HEK293 (cell line): ENCODE measurements around the gene WDR1.

Source experiments
- CTCF ChIA-PET: fragments of 350-600 bp; formaldehyde crosslinking; extraction: SDS; loops from one replicate; lab custom pipeline; 2021; ENCODE audit warnings: antibody characterized with exemption; lab: Yijun Ruan, JAX
- POLR2A ChIA-PET: fragments of 300-600 bp; formaldehyde crosslinking; extraction: SDS; loops from one replicate; lab custom pipeline; 2020; ENCODE audit warnings: antibody characterized with exemption, inconsistent platforms; lab: Yijun Ruan, JAX
- H3K27ac ChIP-seq: fragments of 200-500 bp; sonication (Bioruptor generic); 2 replicates; pipeline ENCODE4 v1.5.1; 2014; ENCODE audit warnings: low read depth, low read length, control low read depth, inconsistent platforms; ENCODE audit errors: extremely low read depth
- H3K36me3 ChIP-seq, 2 experiments: fragments of 200-500 bp in 1 of 2; sonication (Bioruptor generic) in 1 of 2; 1 replicate in 1 of 2; 2 replicates in 1 of 2; pipeline ENCODE4 v1.5.1; 2014 to 2017; ENCODE audit warnings: inconsistent platforms in 2 of 2, low read length in 2 of 2; ENCODE audit not compliant: control insufficient read depth in 2 of 2, insufficient read depth in 1 of 2
- H3K4me1 ChIP-seq: fragments of 200-500 bp; sonication (Bioruptor generic); 2 replicates; pipeline ENCODE4 v1.5.1; 2014; ENCODE audit warnings: mild to moderate bottlenecking, low read length, inconsistent platforms; ENCODE audit not compliant: control insufficient read depth, insufficient read depth
- H3K4me3 ChIP-seq: 2 replicates; pipeline ENCODE4 v1.5.1; 2011; ENCODE audit warnings: low read depth, mild to moderate bottlenecking, control low read depth, low read length, moderate library complexity
- H3K9me3 ChIP-seq: fragments of 200-500 bp; sonication (Bioruptor generic); 2 replicates; pipeline ENCODE4 v1.5.1; 2014; ENCODE audit warnings: low read depth, low read length, inconsistent platforms; ENCODE audit not compliant: control insufficient read depth, insufficient read depth
- ATF2 ChIP-seq: fragments of 450-650 bp; formaldehyde crosslinking; IDR thresholded peaks from 2 replicates; pipeline ENCODE4 v1.5.1; 2016; ENCODE audit warnings: missing biosample characterization, missing genetic modification characterization, low read depth
- GLI4 ChIP-seq: fragments of 450-650 bp; formaldehyde crosslinking; IDR thresholded peaks from 2 replicates; pipeline ENCODE4 v1.5.1; 2016; ENCODE audit warnings: missing biosample characterization, missing genetic modification characterization
- MEIS1 ChIP-seq: sonication (generic); formaldehyde crosslinking; IDR thresholded peaks from 2 replicates; pipeline ENCODE4 v1.8.1; 2022; ENCODE audit warnings: missing genetic modification reagents, mild to moderate bottlenecking, borderline replicate concordance
- PBX3 ChIP-seq: sonication (generic); formaldehyde crosslinking; IDR thresholded peaks from 2 replicates; pipeline ENCODE4 v1.8.1; 2022; ENCODE audit warnings: mild to moderate bottlenecking, moderate library complexity, missing genetic modification reagents
- PRDM6 ChIP-seq: fragments of 450-650 bp; formaldehyde crosslinking; IDR thresholded peaks from 2 replicates; pipeline ENCODE4 v1.5.1; 2017; ENCODE audit warnings: missing biosample characterization, missing genetic modification characterization
- REPIN1 ChIP-seq: fragments of 450-650 bp; formaldehyde crosslinking; IDR thresholded peaks from 2 replicates; pipeline ENCODE4 v1.5.1; 2017; ENCODE audit warnings: missing biosample characterization, missing genetic modification characterization, low read depth
- SP7 ChIP-seq: fragments of 450-650 bp; formaldehyde crosslinking; IDR thresholded peaks from 2 replicates; pipeline ENCODE4 v1.5.1; 2016; ENCODE audit warnings: missing biosample characterization, missing genetic modification characterization
- ZBTB10 ChIP-seq: fragments of 450-650 bp; formaldehyde crosslinking; IDR thresholded peaks from 2 replicates; pipeline ENCODE4 v1.5.1; 2016; ENCODE audit warnings: missing biosample characterization, missing genetic modification characterization
- ZBTB26 ChIP-seq: fragments of 450-650 bp; formaldehyde crosslinking; optimal IDR thresholded peaks from 2 replicates; pipeline ENCODE3; 2016; ENCODE audit warnings: missing biosample characterization, mild to moderate bottlenecking, missing genetic modification characterization
- ZBTB48 ChIP-seq: fragments of 450-650 bp; formaldehyde crosslinking; IDR thresholded peaks from 2 replicates; pipeline ENCODE4 v1.5.1; 2016; ENCODE audit warnings: missing biosample characterization, missing genetic modification characterization
- ZNF10 ChIP-seq: fragments of 450-650 bp; formaldehyde crosslinking; IDR thresholded peaks from 2 replicates; pipeline ENCODE4 v1.5.1; 2017; ENCODE audit warnings: missing biosample characterization, missing genetic modification characterization
- ZNF202 ChIP-seq: fragments of 450-650 bp; formaldehyde crosslinking; IDR thresholded peaks from 2 replicates; pipeline ENCODE4 v1.5.1; 2016; ENCODE audit warnings: missing biosample characterization, missing genetic modification characterization, borderline replicate concordance
- ZNF239 ChIP-seq: fragments of 450-650 bp; formaldehyde crosslinking; IDR thresholded peaks from 2 replicates; pipeline ENCODE4 v1.5.1; 2016; ENCODE audit warnings: missing biosample characterization, missing genetic modification characterization
- ZNF501 ChIP-seq: fragments of 450-650 bp; formaldehyde crosslinking; IDR thresholded peaks from 2 replicates; pipeline ENCODE4 v1.5.1; 2016; ENCODE audit warnings: missing biosample characterization, missing genetic modification characterization
- ZNF561 ChIP-seq: fragments of 450-650 bp; IDR thresholded peaks from 2 replicates; pipeline ENCODE4 v1.5.1; 2018; ENCODE audit warnings: missing biosample characterization, missing genetic modification characterization, borderline replicate concordance
- ZNF670 ChIP-seq: fragments of 450-650 bp; formaldehyde crosslinking; IDR thresholded peaks from 2 replicates; pipeline ENCODE4 v1.5.1; 2016; ENCODE audit warnings: missing biosample characterization, missing genetic modification characterization, low read depth
- ZNF768 ChIP-seq: fragments of 450-650 bp; formaldehyde crosslinking; IDR thresholded peaks from 2 replicates; pipeline ENCODE4 v1.5.1; 2018; ENCODE audit warnings: missing biosample characterization, mild to moderate bottlenecking, missing genetic modification characterization
- ZSCAN18 ChIP-seq: fragments of 450-650 bp; formaldehyde crosslinking; IDR thresholded peaks from 2 replicates; pipeline ENCODE4 v1.5.1; 2016; ENCODE audit warnings: missing biosample characterization, missing genetic modification characterization

Gene WDR1

GRCh38 chr4:10074076-10074766 is 42.4 kb downstream of the WDR1 start:
- POLR2A ChIA-PET: no interaction called here
- no peaks in the 10 kb centered on the region for H3K9me3 ChIP-seq
- TF ChIP-seq GLI4 (tag by site-specific recombination) (no peak), SP7 (no peak), REPIN1 (tag by site-specific recombination) (no peak), MEIS1 (CRISPR knock-in tag) (no peak), PRDM6 (no peak)
- peaks cover 0 to 66% of the 10 kb centered on the region in 2 experiments; a peak in 1 of 3 replicates for H3K36me3 ChIP-seq
- no peak overlapping the region for H3K4me3 ChIP-seq
- no peaks in the 10 kb centered on the region for H3K4me1 ChIP-seq
- CTCF ChIA-PET: interaction anchor here (0.6 kb wide), 1 partner anchor 30 kb away, joined by 3 read pairs; no protein-coding TSS in a partner anchor
- no peak overlapping the region for H3K27ac ChIP-seq

GRCh38 chr4:10072420-10073017 is 44.1 kb downstream of the WDR1 start:
- H3K36me3 ChIP-seq: peaks cover 0 to 49% of the 10 kb centered on the region in 2 experiments; a peak in 1 of 3 replicates
- POLR2A ChIA-PET: no interaction called here
- H3K9me3 ChIP-seq: no peaks in the 10 kb centered on the region
- TF ChIP-seq ZNF501 (tag by site-specific recombination) (no peak), ZBTB26 (tag by site-specific recombination) (no peak), ZNF10 (tag by site-specific recombination) (no peak), ATF2 (no peak), ZNF202 (tag by site-specific recombination) (no peak), ZNF239 (tag by site-specific recombination) (no peak)
- TF ChIP-seq, all 188 proteins: peak for 0
- CTCF ChIA-PET: no interaction called here
- Histone ChIP-seq H3K27ac (no peak overlapping the region), H3K4me3 (no peak overlapping the region), H3K4me1 (no peaks in the 10 kb centered on the region)

GRCh38 chr4:10069075-10069642 is 47.4 kb downstream of the WDR1 start:
- Histone ChIP-seq H3K4me3 (no peak overlapping the region), H3K4me1 (no peaks in the 10 kb centered on the region), H3K27ac (no peak overlapping the region), H3K9me3 (no peaks in the 10 kb centered on the region), H3K36me3 (peaks cover 0 to 16% of the 10 kb centered on the region in 2 experiments; a peak in 1 of 3 replicates)
- CTCF ChIA-PET: no interaction called here
- POLR2A ChIA-PET: no interaction called here
- TF ChIP-seq PBX3 (no peak), ZNF670 (tag by site-specific recombination) (no peak), ZSCAN18 (tag by site-specific recombination) (no peak), ZNF768 (tag by site-specific recombination) (no peak), ZBTB48 (tag by site-specific recombination) (no peak), ZBTB10 (tag by site-specific recombination) (no peak), ZNF561 (no peak)
